Heart left ventricle (tissue), 13 donors: ENCODE measurements around the gene HDLBP.

Source experiments
- POLR2A ChIP-seq, 2 donors: fragments of 450-650 bp; IDR thresholded peaks; one replicate each; pipeline ENCODE4 v1.6.1; 2017; ENCODE audit warnings: antibody characterized with exemption in 2 of 2, mild to moderate bottlenecking in 2 of 2, moderate library complexity in 2 of 2
- TF ChIP-seq, protein P1 (sequence below), 12 donors: fragments of 200-600 bp; sonication (generic) in 4 of 12; IDR thresholded peaks; one replicate each; pipeline versions ENCODE4 v1.5.0 to v1.8.0; 2018 to 2022; ENCODE audit warnings: antibody characterized with exemption in 12 of 12, mild to moderate bottlenecking in 5 of 12
- donor health status: ischemic (EF 13 %, LVEDD 7.1; RV severe dilation, severe dysfunction).
- donor health status: DM: no; HTN: yes; CAD: no.
- donor health status: DM: no; HTN: no; CAD: no.
- donor health status: ischemic (EF 25% LVEDD 6.9; RV normal size, moderate dysfunction).
- donor health status: ischemic (EF 25% LVEDD 5.7; RV mildly dilated, moderate dysfunction).
- donor health status: ischemic (EF 35%, LVEDD 5.7; RV mildly dilated, moderate dysfunction).
- donor health status: nonischemic (EF 11% LVEDD 7.7; RV severe dilation, severe dysfunction).
- donor health status: DM: yes; HTN: yes; CAD: no.
- donor health status: PGD.
- donor health status: ischemic (EF 29% LVEDD 5.4; RV normal size, mild dysfunction).
- donor health status: nonischemic (EF 23%, LVEDD 6.1; RV moderate dilation, normal function).

GRCh38 chr2:241190291-241190981, 125.0 kb downstream of the HDLBP start:
- TF ChIP-seq, protein P1, sequence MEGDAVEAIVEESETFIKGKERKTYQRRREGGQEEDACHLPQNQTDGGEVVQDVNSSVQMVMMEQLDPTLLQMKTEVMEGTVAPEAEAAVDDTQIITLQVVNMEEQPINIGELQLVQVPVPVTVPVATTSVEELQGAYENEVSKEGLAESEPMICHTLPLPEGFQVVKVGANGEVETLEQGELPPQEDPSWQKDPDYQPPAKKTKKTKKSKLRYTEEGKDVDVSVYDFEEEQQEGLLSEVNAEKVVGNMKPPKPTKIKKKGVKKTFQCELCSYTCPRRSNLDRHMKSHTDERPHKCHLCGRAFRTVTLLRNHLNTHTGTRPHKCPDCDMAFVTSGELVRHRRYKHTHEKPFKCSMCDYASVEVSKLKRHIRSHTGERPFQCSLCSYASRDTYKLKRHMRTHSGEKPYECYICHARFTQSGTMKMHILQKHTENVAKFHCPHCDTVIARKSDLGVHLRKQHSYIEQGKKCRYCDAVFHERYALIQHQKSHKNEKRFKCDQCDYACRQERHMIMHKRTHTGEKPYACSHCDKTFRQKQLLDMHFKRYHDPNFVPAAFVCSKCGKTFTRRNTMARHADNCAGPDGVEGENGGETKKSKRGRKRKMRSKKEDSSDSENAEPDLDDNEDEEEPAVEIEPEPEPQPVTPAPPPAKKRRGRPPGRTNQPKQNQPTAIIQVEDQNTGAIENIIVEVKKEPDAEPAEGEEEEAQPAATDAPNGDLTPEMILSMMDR (IDR thresholded peaks at IDR 0.05), result no peak
- TF ChIP-seq POLR2A (IDR thresholded peaks at IDR 0.05), result no peak
